B cell (primary cell): ENCODE data around the gene ESCO1. TPM values are rescaled to one million over a fixed set of nuclear protein-coding genes. Genes with fewer than 3 reads are reported as not detected.

Source experiments
- ATAC-seq: fragments of 200-7000 bp; cut with Tn5 transposase; one replicate; pipeline ENCODE4 v1.10.0; 2021; ENCODE audit warnings: low read depth, mild to moderate bottlenecking, moderate number of reproducible peaks, moderate library complexity
- CTCF ChIA-PET: fragments of 350-600 bp; sonication (Branson Sonifier 250); formaldehyde crosslinking; loops from one replicate; lab custom pipeline; 2021; ENCODE audit warnings: antibody characterized with exemption, inconsistent platforms; lab: Charles Lee
- POLR2A ChIA-PET: fragments of 350-600 bp; sonication (Branson Sonifier 250); formaldehyde crosslinking; loops from one replicate; lab custom pipeline; 2021; ENCODE audit warnings: antibody characterized with exemption; lab: Charles Lee
- DNase-seq: peaks from one replicate; pipeline ENCODE4 v3.0.0; 2013
- H2AFZ ChIP-seq: 2 replicates; pipeline ENCODE4 v1.6.1; 2012; ENCODE audit warnings: mild to moderate bottlenecking, low read depth, low read length; ENCODE audit not compliant: insufficient read depth, poor library complexity, severe bottlenecking
- H3K27ac ChIP-seq, 2 donors: 1 replicate in 1 of 2; 2 replicates in 1 of 2; pipeline ENCODE4 v1.5.1; 2012 to 2013; ENCODE audit warnings: low read length in 2 of 2, mild to moderate bottlenecking in 2 of 2, moderate library complexity in 1 of 2
- H3K27me3 ChIP-seq, 4 experiments: fragments of 200-600 bp in 1 of 4; sonication (generic) in 1 of 4; replicated peaks in 1 of 4; 1 replicate in 2 of 4; 2 replicates in 2 of 4; pipeline versions ENCODE4 v1.6.1 to v1.7.0; 2013 to 2016; ENCODE audit warnings: low read length in 3 of 4, mild to moderate bottlenecking in 2 of 4, mixed read lengths in 1 of 4, moderate library complexity in 1 of 4; ENCODE audit not compliant: insufficient read depth in 4 of 4, control insufficient read depth in 3 of 4; ENCODE audit errors: control extremely low read depth in 1 of 4
- H3K36me3 ChIP-seq, 2 experiments: replicated peaks in 1 of 2; 1 replicate in 1 of 2; 2 replicates in 1 of 2; pipeline versions ENCODE4 v1.6.1 to v1.7.1; 2013; ENCODE audit warnings: low read length in 1 of 2; ENCODE audit not compliant: insufficient read depth in 2 of 2, control insufficient read depth in 1 of 2; ENCODE audit errors: control extremely low read depth in 1 of 2, extremely low read depth in 1 of 2
- H3K4me1 ChIP-seq, 2 donors: fragments of 200-600 bp in 1 of 2; sonication (generic) in 1 of 2; 1 replicate in 1 of 2; 2 replicates in 1 of 2; pipeline versions ENCODE4 v1.5.1 to v1.6.1; 2013 to 2017; ENCODE audit warnings: low read length in 2 of 2; ENCODE audit not compliant: control insufficient read depth in 2 of 2, insufficient read depth in 2 of 2
- H3K4me2 ChIP-seq: replicated peaks from 2 replicates; pipeline ENCODE3; 2012; ENCODE audit warnings: mild to moderate bottlenecking, low read depth, low read length; ENCODE audit not compliant: poor library complexity, severe bottlenecking
- H3K4me3 ChIP-seq, 5 experiments: fragments of 200-600 bp in 1 of 5; sonication (generic) in 1 of 5; 1 replicate in 3 of 5; 2 replicates in 2 of 5; pipeline versions ENCODE4 v1.5.1 to v1.7.0; 2011 to 2016; ENCODE audit warnings: low read length in 4 of 5, mild to moderate bottlenecking in 4 of 5, low read depth in 2 of 5, control low read depth in 1 of 5, moderate library complexity in 1 of 5; ENCODE audit not compliant: insufficient read depth in 1 of 5; ENCODE audit errors: control extremely low read depth in 1 of 5, extremely low read depth in 1 of 5
- H3K79me2 ChIP-seq: fragments of 200-600 bp; sonication (generic); one replicate; pipeline ENCODE4 v1.6.0; 2016; ENCODE audit warnings: low read length; ENCODE audit not compliant: control insufficient read depth, insufficient read depth
- H3K9ac ChIP-seq: fragments of 200-600 bp; sonication (generic); 2 replicates; pipeline ENCODE4 v1.6.1; 2017; ENCODE audit warnings: mild to moderate bottlenecking, low read length, moderate library complexity
- H3K9me3 ChIP-seq, 3 donors: one replicate each; pipeline versions ENCODE4 v1.6.1 to v1.7.1; 2013; ENCODE audit warnings: low read length in 2 of 3; ENCODE audit not compliant: control insufficient read depth in 2 of 3, insufficient read depth in 1 of 3; ENCODE audit errors: control extremely low read depth in 1 of 3
- H4K20me1 ChIP-seq: 2 replicates; pipeline ENCODE4 v1.6.0; 2012; ENCODE audit warnings: mild to moderate bottlenecking, low read length; ENCODE audit not compliant: insufficient read depth, control insufficient read depth, poor library complexity, severe bottlenecking
- H3K27ac Mint-ChIP-seq: one replicate; pipeline ENCODE4 v1.8.0; 2021; ENCODE audit warnings: mixed read lengths
- H3K27me3 Mint-ChIP-seq: one replicate; pipeline ENCODE4 v1.8.0; 2021; ENCODE audit warnings: mixed read lengths
- H3K4me1 Mint-ChIP-seq: one replicate; pipeline ENCODE4 v1.8.0; 2021; ENCODE audit warnings: mixed read lengths
- H3K4me3 Mint-ChIP-seq: one replicate; pipeline ENCODE4 v1.8.0; 2021; ENCODE audit warnings: mixed read lengths
- H3K9me3 Mint-ChIP-seq: one replicate; pipeline ENCODE4 v1.8.0; 2022; ENCODE audit warnings: mixed read lengths; ENCODE audit not compliant: insufficient read depth
- CTCF ChIP-seq: fragments of 200-600 bp; IDR thresholded peaks from one replicate; pipeline ENCODE4 v1.8.0; 2022; ENCODE audit warnings: antibody characterized with exemption, mild to moderate bottlenecking
- EZH2 ChIP-seq: IDR thresholded peaks from 2 replicates; pipeline ENCODE4 v1.6.1; 2012; ENCODE audit warnings: borderline replicate concordance, low read depth, mild to moderate bottlenecking, moderate library complexity, low read length; ENCODE audit not compliant: insufficient read depth, poor library complexity, severe bottlenecking
- WGBS: methylation state at CpG from one replicate; pipeline ENCODE4 v1.1.5; 2013; ENCODE audit warnings: missing lambda C conversion rate; ENCODE audit not compliant: insufficient coverage; 5-methylcytosine and 5-hydroxymethylcytosine counted together
- intact Hi-C: fragments of 100-400 bp; cut with micrococcal nuclease; formaldehyde crosslinking; loops from one replicate; pipeline ENCODE4 v1.10.0; 2022
- polyA plus RNA-seq: library from polyadenylated mRNA; depleted of rRNA; stranded (reverse); fragments of >200 nt; gene quantifications from 2 replicates; pipeline ENCODE4 v1.2.3, GENCODE V29; 2012
- total RNA-seq, 2 donors: library from RNA; stranded (reverse); fragments of 120-200 nt in 1 of 2; gene quantifications; 1 replicate in 1 of 2; 2 replicates in 1 of 2; pipeline versions ENCODE4 v1.2.3 to v1.2.4, GENCODE V29; 2013 to 2022

ESCO1 gene
- total and polyA plus RNA-seq, 2 donors (not counting 1 experiment from before 2014, with no cell fraction given) = 8.5 to 30.0 TPM

- no peak overlapping the region for H3K27ac ChIP-seq
- peaks cover 2% of the 10 kb centered on the region for H3K27me3 Mint-ChIP-seq
- ChIA-PET POLR2A (no interaction called here), CTCF (interaction anchor here (1.3 to 3.5 kb wide), 4 partner anchors 361 to 1215 kb away, joined by 3 to 26 read pairs (median 4); no protein-coding TSS in a partner anchor)
- no peak overlapping the region for H3K4me2 ChIP-seq
- peak; percentile 43 for DNase-seq
- ATAC-seq = no peak
- no peak overlapping the region for H3K4me3 ChIP-seq
- H3K27me3 ChIP-seq = no peaks in the 10 kb centered on the region
- H3K9me3 ChIP-seq = no peaks in the 10 kb centered on the region
- WGBS = 58% methylated on average over 4 of the region's 6 CpGs
- intact Hi-C loops = loop anchor here (5.0 kb wide), 1 partner anchor 1213 kb away; no protein-coding TSS in a partner anchor
- H3K4me1 Mint-ChIP-seq = no peaks in the 10 kb centered on the region
- no peak for TF ChIP-seq EZH2
- peak; percentile 65 for TF ChIP-seq CTCF
- H4K20me1 ChIP-seq = no peaks in the 10 kb centered on the region
- no peak overlapping the region for H3K27ac Mint-ChIP-seq
- H3K79me2 ChIP-seq = no peaks in the 10 kb centered on the region
- no peak overlapping the region for H3K9ac ChIP-seq
- no peak overlapping the region for H3K4me3 Mint-ChIP-seq
- H2AFZ ChIP-seq = no peak overlapping the region
- H3K9me3 Mint-ChIP-seq = no peaks in the 10 kb centered on the region
- no peaks in the 10 kb centered on the region for H3K4me1 ChIP-seq
- no peaks in the 10 kb centered on the region for H3K36me3 ChIP-seq
Measured at GRCh38 chr18:21489119-21489750, 111.3 kb downstream of the ESCO1 start.

- Histone ChIP-seq H4K20me1 (no peaks in the 10 kb centered on the region), H2AFZ (no peak overlapping the region), H3K9me3 (no peaks in the 10 kb centered on the region), H3K27ac (no peak overlapping the region), H3K4me1 (no peaks in the 10 kb centered on the region), H3K79me2 (no peaks in the 10 kb centered on the region), H3K4me3 (no peak overlapping the region), H3K27me3 (no peaks in the 10 kb centered on the region), H3K36me3 (no peaks in the 10 kb centered on the region), H3K4me2 (no peak overlapping the region), H3K9ac (no peak overlapping the region)
- DNase-seq (no peak), ATAC-seq (no peak)
- ChIA-PET POLR2A (no interaction called here), CTCF (interaction anchor here (1.0 to 3.5 kb wide), 3 partner anchors 24 to 469 kb away, joined by 6 to 26 read pairs (median 6); no protein-coding TSS in a partner anchor)
- H3K4me1 Mint-ChIP-seq = no peaks in the 10 kb centered on the region
- H3K9me3 Mint-ChIP-seq = no peaks in the 10 kb centered on the region
- intact Hi-C loops = loop anchor here (5.0 kb wide), 1 partner anchor 1215 kb away; no protein-coding TSS in a partner anchor
- 89% methylated on average over 1 of the region's 3 CpGs for WGBS
- H3K4me3 Mint-ChIP-seq = no peak overlapping the region
- H3K27me3 Mint-ChIP-seq = peaks cover 3% of the 10 kb centered on the region
- TF ChIP-seq CTCF = no peak
- no peak for TF ChIP-seq EZH2
- H3K27ac Mint-ChIP-seq = no peak overlapping the region
Measured at GRCh38 chr18:21486905-21487437, 113.5 kb downstream of the ESCO1 start.
